Effector memory CD8-positive, alpha-beta T cell (primary cell): ENCODE measurements around the gene SLBP.
"Not testable (repeated sequence)": the region's sequence is repeated elsewhere in the genome, so short reads cannot be mapped to it uniquely, and the experiment has no call there.

Experiments
- ATAC-seq: fragments of 150-1000 bp; cut with Tn5 transposase; replicated peaks from 2 replicates; pipeline ENCODE4 v1.10.0; 2021; ENCODE audit warnings: mild to moderate bottlenecking, moderate library complexity
- DNase-seq, 3 experiments: peaks; one replicate each; pipeline ENCODE4 v3.0.0; 2021
- H3K27ac Mint-ChIP-seq, 2 donors: one replicate each; pipeline ENCODE4 v1.8.0; 2022; ENCODE audit warnings: mild to moderate bottlenecking in 2 of 2, mixed read lengths in 2 of 2, moderate library complexity in 2 of 2
- H3K27me3 Mint-ChIP-seq, 2 donors: one replicate each; pipeline ENCODE4 v1.8.0; 2022; ENCODE audit warnings: mixed read lengths in 2 of 2
- H3K36me3 Mint-ChIP-seq: one replicate; pipeline ENCODE4 v1.8.0; 2022; ENCODE audit warnings: mild to moderate bottlenecking, moderate library complexity, mixed read lengths; ENCODE audit not compliant: insufficient read depth
- H3K4me1 Mint-ChIP-seq, 2 donors: one replicate each; pipeline ENCODE4 v1.8.0; 2022; ENCODE audit warnings: low read depth in 2 of 2, mixed read lengths in 2 of 2
- H3K4me3 Mint-ChIP-seq, 2 donors: one replicate each; pipeline ENCODE4 v1.8.0; 2022; ENCODE audit warnings: mild to moderate bottlenecking in 2 of 2, mixed read lengths in 2 of 2, moderate library complexity in 2 of 2
- H3K9me3 Mint-ChIP-seq, 2 donors: one replicate each; pipeline ENCODE4 v1.8.0; 2022; ENCODE audit warnings: mixed read lengths in 2 of 2

Gene SLBP

GRCh38 chr4:1701671-1702070 lies 10.4 kb downstream of the SLBP start:
- DNase-seq, H3K4me3 Mint-ChIP-seq, ATAC-seq, H3K27me3 Mint-ChIP-seq, H3K9me3 Mint-ChIP-seq, H3K27ac Mint-ChIP-seq: not testable (repeated sequence)
- Mint-ChIP-seq H3K4me1 (peaks cover 2 to 17% of the 10 kb centered on the region in 2 donors), H3K36me3 (peaks cover 79% of the 10 kb centered on the region)

GRCh38 chr4:1695913-1696312 lies 16.2 kb downstream of the SLBP start:
- Mint-ChIP-seq H3K4me1 (peaks cover 2 to 4% of the 10 kb centered on the region in 2 donors), H3K27me3 (no peaks in the 10 kb centered on the region), H3K27ac (peak overlapping the region in 1 of 2 donors; percentile 44), H3K4me3 (no peak overlapping the region), H3K36me3 (peaks cover 96% of the 10 kb centered on the region), H3K9me3 (no peaks in the 10 kb centered on the region)
- DNase-seq (no peak), ATAC-seq (no peak)

GRCh38 chr4:1693131-1693896 lies 18.8 kb downstream of the SLBP start:
- ATAC-seq: peak; percentile 97
- H3K27me3 Mint-ChIP-seq: no peaks in the 10 kb centered on the region
- H3K9me3 Mint-ChIP-seq: no peaks in the 10 kb centered on the region
- peak; percentile 74 to 76 (median 76) for DNase-seq
- H3K36me3 Mint-ChIP-seq: peaks cover 76% of the 10 kb centered on the region
- H3K4me3 Mint-ChIP-seq: no peak overlapping the region
- H3K4me1 Mint-ChIP-seq: peaks cover 2 to 4% of the 10 kb centered on the region in 2 donors
- H3K27ac Mint-ChIP-seq: peak overlapping the region in 1 of 2 donors; percentile 65

- Mint-ChIP-seq H3K9me3 (no peaks in the 10 kb centered on the region), H3K4me1 (peaks cover 2 to 4% of the 10 kb centered on the region in 2 donors), H3K4me3 (no peak overlapping the region), H3K27me3 (no peaks in the 10 kb centered on the region), H3K36me3 (peaks cover 62% of the 10 kb centered on the region), H3K27ac (no peak overlapping the region)
- no peak for ATAC-seq
- DNase-seq: no peak
Measured at GRCh38 chr4:1691737-1692373, 20.3 kb downstream of the SLBP start.

GRCh38 chr4:1690698-1691097 lies 21.4 kb downstream of the SLBP start:
- no peak for DNase-seq

GRCh38 chr4:1686440-1687036 lies 25.6 kb downstream of the SLBP start:
- DNase-seq (no peak), ATAC-seq (no peak)
- H3K4me3 Mint-ChIP-seq: peak overlapping the region in 1 of 2 donors; percentile 13
- no peak overlapping the region for H3K27ac Mint-ChIP-seq
- peaks cover 16% of the 10 kb centered on the region for H3K36me3 Mint-ChIP-seq
- H3K9me3 Mint-ChIP-seq: no peaks in the 10 kb centered on the region
- H3K27me3 Mint-ChIP-seq: no peaks in the 10 kb centered on the region
- peaks cover 5 to 7% of the 10 kb centered on the region in 2 donors for H3K4me1 Mint-ChIP-seq

More at GRCh38 chr4:1690698-1691097, 21.4 kb downstream of the SLBP start:
- Mint-ChIP-seq H3K4me3 (no peak overlapping the region), H3K4me1 (peaks cover 2 to 4% of the 10 kb centered on the region in 2 donors), H3K36me3 (peaks cover 54% of the 10 kb centered on the region), H3K27me3 (no peaks in the 10 kb centered on the region), H3K27ac (no peak overlapping the region), H3K9me3 (no peaks in the 10 kb centered on the region)
- ATAC-seq: no peak

- Mint-ChIP-seq H3K36me3 (peaks cover 6% of the 10 kb centered on the region), H3K27me3 (no peaks in the 10 kb centered on the region), H3K4me1 (peaks cover 5 to 7% of the 10 kb centered on the region in 2 donors), H3K9me3 (no peaks in the 10 kb centered on the region), H3K4me3 (no peak overlapping the region), H3K27ac (no peak overlapping the region)
- ATAC-seq (no peak), DNase-seq (no peak)
Measured at GRCh38 chr4:1685235-1686150, 26.6 kb downstream of the SLBP start.

GRCh38 chr4:1684506-1685234 lies 27.4 kb downstream of the SLBP start:
- DNase-seq (peak in 2 of 3 experiments; percentile 91 to 92), ATAC-seq (no peak)
- Mint-ChIP-seq H3K36me3 (peaks cover 3% of the 10 kb centered on the region), H3K27ac (no peak overlapping the region), H3K4me3 (peak overlapping the region; percentile 6 to 27), H3K27me3 (no peaks in the 10 kb centered on the region), H3K4me1 (peaks cover 5 to 7% of the 10 kb centered on the region in 2 donors), H3K9me3 (no peaks in the 10 kb centered on the region)

- Mint-ChIP-seq H3K4me3 (peak within 1 kb of the TSS; percentile 80 to 85), H3K9me3 (no peaks in the 10 kb centered on the region), H3K27ac (peak within 1 kb of the TSS; percentile 75 to 84), H3K27me3 (no peaks in the 10 kb centered on the region), H3K36me3 (peaks cover 3% of the 10 kb centered on the region), H3K4me1 (peaks cover 5 to 7% of the 10 kb centered on the region in 2 donors)
- peak; percentile 13 to 93 (median 33) for DNase-seq
- peak; percentile 90 for ATAC-seq
Measured at GRCh38 chr4:1683736-1684505, 28.2 kb downstream of the SLBP start, which contains the start of gene FAM53A. Gene FAM53A (minus strand): TSS chr4:1684313. CDS start chr4:1668741, 15,572 bp downstream.

- H3K27me3 Mint-ChIP-seq: no peaks in the 10 kb centered on the region
- DNase-seq (no peak), ATAC-seq (no peak)
- peaks cover 3% of the 10 kb centered on the region for H3K36me3 Mint-ChIP-seq
- peaks cover 5 to 7% of the 10 kb centered on the region in 2 donors for H3K4me1 Mint-ChIP-seq
- peak overlapping the region; percentile 75 to 84 for H3K27ac Mint-ChIP-seq
- peak overlapping the region; percentile 80 to 85 for H3K4me3 Mint-ChIP-seq
- H3K9me3 Mint-ChIP-seq: no peaks in the 10 kb centered on the region
Measured at GRCh38 chr4:1683261-1683735, 28.8 kb downstream of the SLBP start.

- no peak for DNase-seq
- ATAC-seq: no peak
- H3K36me3 Mint-ChIP-seq: peaks cover 3% of the 10 kb centered on the region
- H3K27me3 Mint-ChIP-seq: no peaks in the 10 kb centered on the region
- H3K9me3 Mint-ChIP-seq: no peaks in the 10 kb centered on the region
- H3K4me1 Mint-ChIP-seq: peaks cover 5 to 7% of the 10 kb centered on the region in 2 donors
- H3K4me3 Mint-ChIP-seq: peak overlapping the region; percentile 80 to 85
- H3K27ac Mint-ChIP-seq: peak overlapping the region; percentile 75 to 84
Measured at GRCh38 chr4:1682860-1683259, 29.3 kb downstream of the SLBP start.

GRCh38 chr4:1678244-1678643 lies 33.9 kb downstream of the SLBP start:
- H3K27ac Mint-ChIP-seq: no peak overlapping the region
- DNase-seq (no peak), ATAC-seq (no peak)

More at GRCh38 chr4:1678244-1678643, 33.9 kb downstream of the SLBP start:
- Mint-ChIP-seq H3K4me1 (peaks cover 1 to 6% of the 10 kb centered on the region in 2 donors), H3K27me3 (peaks cover 0 to 17% of the 10 kb centered on the region in 2 donors), H3K4me3 (no peak overlapping the region), H3K9me3 (no peaks in the 10 kb centered on the region), H3K36me3 (no peaks in the 10 kb centered on the region)
